GM19043 (cell line): ENCODE measurements around the gene SF3A2.

ENCODE experiments used
- ATAC-seq: cut with Tn5 transposase; IDR thresholded peaks from one replicate; pipeline ENCODE4 v1.9.1; 2021; ENCODE audit warnings: low read depth; ENCODE audit not compliant: unreplicated experiment

Gene SF3A2

GRCh38 chr19:2207991-2208860 is 28.4 kb upstream of the SF3A2 start:
- no peak for ATAC-seq

DNA sequence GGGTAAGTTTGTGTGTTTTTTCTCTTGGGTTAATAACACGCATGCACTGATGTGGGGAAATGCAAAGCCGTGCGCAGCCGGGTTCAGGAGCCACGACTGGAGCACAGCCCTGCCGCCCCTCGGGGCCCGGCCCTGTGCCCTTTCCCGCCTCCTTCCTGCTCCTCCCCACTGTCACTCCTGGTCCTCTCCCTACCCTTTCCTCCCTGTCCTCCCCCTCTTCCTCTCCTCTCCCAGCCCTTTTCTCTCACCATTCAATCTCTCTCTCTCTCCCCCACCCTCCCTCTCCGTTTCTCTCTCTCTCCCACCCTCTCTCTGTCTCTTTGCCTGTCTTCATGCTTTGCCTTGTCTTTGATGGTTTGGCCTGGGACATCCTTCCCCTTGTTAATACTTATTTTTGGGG is 27.6 kb upstream of the SF3A2 start:
- no peak for ATAC-seq

- no peak for ATAC-seq
Measured at GRCh38 chr19:2209408-2209807, 27.2 kb upstream of the SF3A2 start.

DNA sequence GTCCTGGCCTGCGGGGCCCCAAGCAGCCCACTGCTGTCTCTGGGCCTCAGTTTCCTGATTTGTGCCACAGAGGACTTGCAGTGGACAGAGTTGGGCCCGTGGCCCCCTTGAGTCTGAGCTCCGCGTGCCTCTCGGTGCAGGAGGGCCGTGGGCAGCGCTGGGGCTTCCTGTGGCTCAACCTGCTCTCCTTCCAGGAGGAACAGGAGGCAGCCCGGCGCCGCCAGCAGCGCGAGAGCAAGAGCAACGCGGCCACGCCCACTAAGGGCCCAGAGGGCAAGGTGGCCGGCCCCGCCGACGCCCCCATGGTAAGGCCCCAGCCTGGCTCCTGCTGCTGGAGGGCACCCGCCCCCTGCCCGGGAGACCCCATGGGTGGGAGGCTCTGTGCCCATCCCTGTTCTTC is 26.4 kb upstream of the SF3A2 start:
- no peak for ATAC-seq

DNA sequence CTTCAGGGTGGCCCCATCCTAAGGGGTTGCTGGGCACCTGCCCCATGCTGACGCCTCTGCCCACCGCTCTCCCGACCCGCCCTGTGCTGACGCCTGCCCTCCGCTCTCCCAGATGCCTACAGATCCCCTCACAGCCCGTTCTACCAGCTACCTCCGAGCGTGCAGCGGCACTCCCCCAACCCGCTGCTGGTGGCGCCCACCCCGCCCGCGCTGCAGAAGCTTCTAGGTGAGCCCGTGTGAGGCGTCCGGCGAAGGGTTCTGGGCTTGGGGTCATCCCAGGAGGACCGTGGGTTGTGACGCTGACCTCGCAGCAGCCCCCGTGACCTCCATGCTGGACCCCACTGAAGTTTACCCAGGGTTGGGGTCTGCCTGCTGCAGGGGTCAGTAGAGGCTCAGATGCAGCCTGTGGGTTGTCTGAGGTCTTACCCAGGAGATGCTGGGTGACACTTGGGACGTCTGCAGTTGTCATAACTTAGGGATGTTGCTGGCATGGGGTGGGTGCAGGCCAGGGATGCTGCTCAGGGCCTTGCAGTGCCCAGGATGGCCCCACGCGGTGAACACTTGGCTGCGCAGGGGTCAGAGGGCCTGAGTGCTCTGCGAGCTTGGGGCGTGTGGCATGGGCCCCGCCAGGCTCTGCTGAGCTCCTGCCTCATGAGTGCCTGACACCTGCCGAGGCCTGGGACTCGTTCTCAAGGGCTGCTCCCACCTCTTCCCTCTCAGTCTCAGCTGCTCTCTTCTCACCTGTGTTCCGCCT is 25.5 kb upstream of the SF3A2 start:
- ATAC-seq: no peak

DNA sequence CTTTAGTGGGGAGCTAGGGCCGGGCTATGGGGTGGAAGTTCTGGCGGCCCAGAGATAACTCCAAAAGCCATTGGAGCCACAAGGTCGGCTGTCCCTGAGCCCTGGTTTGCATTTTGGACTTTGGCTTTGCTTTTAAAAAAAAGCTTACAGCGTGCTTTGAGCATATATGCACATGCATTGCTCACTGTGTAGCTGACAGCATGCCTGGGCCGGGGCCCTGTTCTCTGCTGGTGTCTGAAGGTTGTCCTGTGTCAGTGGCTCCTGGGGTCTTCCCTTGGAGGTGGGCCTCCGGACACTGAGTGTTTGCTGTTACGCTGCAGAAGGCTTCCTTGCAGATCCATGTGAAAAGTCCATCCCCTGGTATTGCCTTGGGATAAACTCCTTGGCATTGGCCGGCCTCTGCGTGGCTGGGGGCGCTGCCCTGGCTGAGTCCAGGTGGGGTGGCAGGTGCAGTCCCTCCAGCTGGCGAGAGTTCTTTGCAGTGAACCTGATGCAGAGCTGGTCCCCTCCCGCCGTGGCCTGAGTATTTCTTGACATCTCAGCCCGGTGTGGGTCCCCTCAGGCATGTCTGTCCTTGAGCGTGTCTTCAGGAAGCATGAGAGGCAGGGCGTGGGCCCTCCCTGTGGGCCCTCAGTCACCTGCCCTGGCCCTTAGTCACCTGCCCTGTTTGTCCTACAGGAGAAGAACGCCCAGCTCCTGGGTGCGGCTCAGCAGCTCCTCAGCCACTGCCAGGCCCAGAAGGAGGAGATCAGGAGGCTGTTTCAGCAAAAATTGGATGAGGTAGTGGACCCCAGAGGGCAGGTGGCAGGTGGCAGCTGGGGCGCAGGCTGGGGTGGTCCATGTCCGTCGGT is 23.5 kb upstream of the SF3A2 start:
- no peak for ATAC-seq

- ATAC-seq: no peak
Measured at GRCh38 chr19:2213799-2214198, 22.8 kb upstream of the SF3A2 start.

- ATAC-seq: no peak
Measured at GRCh38 chr19:2214251-2214650, 22.4 kb upstream of the SF3A2 start.

- ATAC-seq: no peak
Measured at GRCh38 chr19:2215281-2215751, 21.3 kb upstream of the SF3A2 start.

GRCh38 chr19:2216361-2217225 is 20.0 kb upstream of the SF3A2 start:
- no peak for ATAC-seq

- no peak for ATAC-seq
Measured at GRCh38 chr19:2217591-2217990, 19.0 kb upstream of the SF3A2 start.

- no peak for ATAC-seq
Measured at GRCh38 chr19:2219726-2220125, 16.9 kb upstream of the SF3A2 start.

DNA sequence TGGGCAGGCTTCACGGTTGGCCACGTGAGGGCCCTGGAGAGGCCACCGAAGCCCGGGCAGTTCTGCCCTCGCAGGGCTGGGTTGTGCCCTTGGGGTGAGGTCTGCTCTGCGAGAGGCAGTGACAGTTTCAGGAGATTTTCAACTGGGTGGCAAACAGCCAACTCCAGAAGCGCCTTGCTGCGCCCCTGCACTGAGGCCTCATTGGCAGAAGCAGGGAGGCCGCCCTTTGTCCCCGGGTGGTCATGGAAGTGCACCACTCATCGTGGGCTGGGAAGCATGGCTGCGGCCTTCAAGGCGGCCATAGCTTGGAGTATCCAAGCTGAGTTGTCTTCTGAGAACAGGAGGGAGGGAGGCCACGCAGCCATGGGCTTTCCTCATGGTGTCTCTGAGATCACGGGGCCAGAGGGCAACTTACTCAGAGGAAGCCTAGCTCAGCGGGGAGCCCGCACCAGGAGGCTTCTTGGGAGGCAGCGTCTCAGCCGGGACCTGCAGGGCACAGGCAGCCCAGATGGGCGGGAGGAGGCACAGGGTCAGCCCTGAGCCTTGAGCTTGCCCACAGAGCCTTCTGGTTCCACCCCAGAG is 15.3 kb upstream of the SF3A2 start:
- ATAC-seq: no peak

DNA sequence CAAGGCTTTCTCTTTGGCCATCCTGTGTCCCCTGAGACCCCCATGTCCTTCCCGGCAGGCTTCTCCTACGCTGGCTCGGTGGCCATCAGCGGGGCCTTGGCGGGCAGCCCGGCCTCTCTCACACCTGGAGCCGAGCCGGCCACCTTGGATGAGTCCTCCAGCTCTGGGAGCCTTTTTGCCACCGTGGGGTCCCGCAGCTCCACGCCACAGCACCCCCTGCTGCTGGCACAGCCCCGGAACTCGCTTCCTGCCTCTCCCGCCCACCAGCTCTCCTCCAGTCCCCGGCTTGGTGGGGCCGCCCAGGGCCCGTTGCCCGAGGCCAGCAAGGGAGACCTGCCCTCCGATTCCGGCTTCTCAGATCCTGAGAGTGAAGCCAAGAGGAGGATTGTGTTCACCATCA is 14.7 kb upstream of the SF3A2 start:
- no peak for ATAC-seq

DNA sequence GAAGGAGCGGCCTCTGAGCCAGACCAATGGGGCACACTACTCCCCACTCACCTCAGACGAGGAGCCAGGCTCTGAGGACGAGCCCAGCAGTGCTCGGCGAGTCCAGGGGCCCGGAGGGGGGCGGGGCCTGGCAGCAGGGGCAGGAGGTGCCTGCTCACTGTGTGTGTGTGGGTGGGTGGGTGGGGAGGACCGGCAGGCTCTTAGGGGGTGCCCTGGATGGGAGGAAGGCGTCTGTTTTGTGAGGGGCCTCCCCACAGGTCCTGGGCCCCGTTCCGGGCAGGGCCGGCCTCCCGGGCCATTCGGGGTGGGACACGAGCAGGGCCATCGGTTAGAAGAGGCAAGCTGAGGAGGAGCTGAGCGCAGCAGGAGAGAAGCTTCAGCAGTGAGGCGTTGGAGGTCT is 13.2 kb upstream of the SF3A2 start:
- no peak for ATAC-seq

DNA sequence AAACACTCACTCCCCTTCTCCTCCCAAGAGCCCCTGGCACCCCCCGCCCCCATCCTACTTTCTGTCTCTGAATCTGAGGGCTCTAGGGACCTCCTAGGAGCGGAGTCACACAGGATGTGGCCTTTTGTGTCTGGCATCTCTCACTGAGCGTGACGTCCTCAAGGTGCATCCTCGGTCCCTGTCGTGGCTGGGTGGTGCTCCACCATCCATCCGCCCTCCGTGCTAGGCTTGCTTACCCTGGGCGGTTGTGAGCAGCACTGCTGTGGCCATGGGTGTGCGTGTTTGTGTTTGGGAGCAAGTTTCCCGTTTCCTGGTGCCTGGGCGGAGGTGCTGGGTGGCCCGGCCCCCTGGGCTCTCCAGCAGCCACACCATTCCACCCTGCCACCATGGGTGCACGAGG is 12.7 kb upstream of the SF3A2 start:
- ATAC-seq: peak; percentile 63

DNA sequence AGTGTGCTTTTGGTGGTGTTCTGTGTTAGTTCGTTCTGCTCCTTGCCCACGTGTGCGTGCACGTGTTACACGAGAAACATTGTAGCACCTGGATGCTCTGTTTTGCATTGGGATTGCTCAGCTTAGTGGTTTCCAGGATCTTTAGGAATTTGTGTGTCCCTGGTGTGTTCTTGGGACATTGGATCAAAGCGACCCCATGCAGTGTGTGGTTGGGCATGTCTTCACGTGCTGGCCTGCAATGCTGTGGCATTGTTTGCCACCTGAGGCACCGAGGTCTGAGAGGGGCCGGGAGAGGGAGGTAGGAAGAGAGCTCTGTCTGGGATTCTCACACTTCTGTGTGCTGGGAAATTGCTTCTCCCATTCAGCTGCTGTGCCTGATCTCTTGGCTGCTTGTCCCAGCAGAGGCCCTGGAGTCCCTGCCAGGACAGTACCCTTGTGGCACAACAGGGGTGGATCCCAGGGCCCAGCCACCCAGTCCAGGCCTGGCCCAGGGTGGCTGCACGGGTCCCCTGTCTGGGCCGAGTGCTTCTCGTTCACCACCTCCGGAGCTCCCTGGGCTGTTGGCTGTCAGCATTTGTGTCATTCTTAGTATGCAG is 11.8 kb upstream of the SF3A2 start:
- ATAC-seq: no peak

DNA sequence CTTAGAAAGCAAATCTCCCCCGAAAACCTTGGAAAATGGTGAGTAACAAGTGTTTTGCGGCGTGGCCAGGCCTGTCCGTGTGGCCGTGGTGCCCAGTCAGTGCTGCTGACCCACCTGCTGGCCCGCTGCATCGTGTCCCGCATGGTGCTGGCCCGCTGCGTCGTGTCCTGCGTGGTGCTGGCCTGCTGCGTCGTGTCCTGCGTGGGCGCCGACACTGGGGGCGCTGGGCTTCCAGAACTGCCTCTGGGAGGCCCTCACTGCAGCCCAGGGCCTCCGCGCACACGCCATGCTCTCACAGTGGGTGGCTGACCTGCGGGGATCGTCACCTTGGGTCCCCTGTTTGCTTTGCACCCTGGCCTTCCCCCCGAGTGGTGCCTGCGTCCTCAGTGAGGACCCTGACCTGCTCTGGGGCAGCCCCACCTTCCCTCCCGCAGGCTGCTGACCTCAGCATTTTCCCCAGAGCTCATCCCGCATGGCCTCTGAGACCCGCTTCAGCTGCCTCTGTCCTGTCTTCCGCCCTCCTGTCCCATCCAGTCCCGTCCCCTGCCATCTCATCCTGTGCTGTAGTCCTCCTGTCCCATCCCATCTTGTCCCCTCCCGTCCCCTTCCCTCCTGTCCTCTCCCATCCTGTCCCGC is 11.1 kb upstream of the SF3A2 start:
- no peak for ATAC-seq
